ENCODE measurements around the gene RNH1. TPM values are rescaled to one million over a fixed set of nuclear protein-coding genes. Genes with fewer than 3 reads are reported as not detected.
"Not testable (repeated sequence)": the region's sequence is repeated elsewhere in the genome, so short reads cannot be mapped to it uniquely, and the experiment has no call there.

Gene RNH1
- polyA plus RNA-seq, 3 donors = 99.2 to 115 (median 110) TPM

- no peak for DNase-seq
Measured at GRCh38 chr11:528815-529727, 22.0 kb upstream of the RNH1 start.

DNA sequence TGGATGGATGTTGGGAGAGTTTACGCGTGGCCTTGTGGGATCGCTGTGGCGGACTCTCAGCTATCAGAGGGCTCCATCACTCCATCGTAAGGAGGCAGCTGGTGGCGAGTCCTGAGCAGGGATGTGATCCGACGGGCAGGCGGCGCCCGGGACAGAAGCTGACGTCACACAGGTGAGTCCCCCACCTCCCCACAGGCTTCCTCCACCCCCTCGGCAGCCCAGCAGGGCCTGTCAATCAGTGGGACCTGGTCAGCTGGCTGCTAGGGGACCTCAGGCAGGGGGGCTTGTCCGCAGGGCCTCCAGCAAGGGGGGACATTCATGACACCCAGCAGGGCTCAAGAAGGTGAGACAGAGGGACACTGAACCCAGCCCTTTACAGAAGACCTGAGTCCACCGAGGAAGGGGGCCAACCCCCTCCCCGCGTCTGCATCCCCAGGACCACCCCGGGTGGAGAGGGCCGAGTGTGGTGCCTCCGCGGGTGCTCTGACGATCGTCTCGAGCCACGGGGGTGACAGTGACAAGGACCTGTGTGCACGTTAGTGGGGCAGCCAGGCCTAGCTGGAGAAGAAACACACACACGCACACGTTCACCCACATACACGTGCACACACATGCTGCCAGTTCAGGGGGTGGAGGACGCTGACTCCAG lies 21.2 kb upstream of the RNH1 start:
- DNase-seq = no peak

DNA sequence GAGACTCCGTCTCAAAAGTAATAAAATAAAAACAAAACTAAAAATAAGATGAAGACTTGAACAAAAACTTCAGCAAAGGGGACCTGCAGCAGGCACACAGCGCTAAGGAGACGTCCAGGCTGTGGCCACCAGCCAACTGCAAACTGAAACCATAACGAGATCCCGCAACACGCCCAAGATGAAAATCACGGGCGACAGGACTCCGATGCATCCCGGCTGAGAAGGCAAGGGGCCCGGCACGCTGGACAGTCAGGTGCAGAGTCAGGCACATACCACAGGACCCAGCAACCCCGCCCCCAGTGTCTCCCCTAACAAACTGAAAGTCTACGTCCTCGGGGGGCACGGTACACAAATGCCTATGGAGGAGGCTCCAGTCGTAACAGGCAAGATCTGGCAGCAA lies 19.1 kb upstream of the RNH1 start:
- no peak for DNase-seq

DNA sequence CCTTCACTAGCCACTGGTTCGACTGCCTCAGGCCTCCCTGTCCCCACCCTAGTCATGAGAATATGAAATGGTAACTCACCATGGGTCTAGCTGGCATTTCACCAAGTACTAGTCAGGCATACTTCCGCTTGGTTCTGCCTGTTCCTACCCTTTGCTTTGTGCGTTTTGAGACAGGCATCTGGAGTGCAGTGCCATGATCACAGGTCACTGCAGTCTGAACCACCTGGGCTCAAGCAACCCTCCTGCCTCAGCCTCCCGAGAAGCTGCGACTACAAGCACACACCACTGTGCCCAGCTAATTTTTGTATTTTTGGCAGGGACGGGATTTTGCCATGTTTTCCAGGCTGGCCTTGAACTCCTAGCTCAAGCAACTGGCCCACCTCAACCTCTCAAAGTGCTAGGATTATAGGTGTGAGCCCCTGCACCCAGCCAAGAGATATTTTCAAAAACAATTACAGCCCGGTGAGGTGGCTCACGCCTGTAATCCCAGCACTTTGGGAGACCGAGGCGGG lies 14.2 kb upstream of the RNH1 start:
- DNase-seq = no peak

- DNase-seq = no peak
Measured at GRCh38 chr11:520428-521176, 13.6 kb upstream of the RNH1 start.

DNA sequence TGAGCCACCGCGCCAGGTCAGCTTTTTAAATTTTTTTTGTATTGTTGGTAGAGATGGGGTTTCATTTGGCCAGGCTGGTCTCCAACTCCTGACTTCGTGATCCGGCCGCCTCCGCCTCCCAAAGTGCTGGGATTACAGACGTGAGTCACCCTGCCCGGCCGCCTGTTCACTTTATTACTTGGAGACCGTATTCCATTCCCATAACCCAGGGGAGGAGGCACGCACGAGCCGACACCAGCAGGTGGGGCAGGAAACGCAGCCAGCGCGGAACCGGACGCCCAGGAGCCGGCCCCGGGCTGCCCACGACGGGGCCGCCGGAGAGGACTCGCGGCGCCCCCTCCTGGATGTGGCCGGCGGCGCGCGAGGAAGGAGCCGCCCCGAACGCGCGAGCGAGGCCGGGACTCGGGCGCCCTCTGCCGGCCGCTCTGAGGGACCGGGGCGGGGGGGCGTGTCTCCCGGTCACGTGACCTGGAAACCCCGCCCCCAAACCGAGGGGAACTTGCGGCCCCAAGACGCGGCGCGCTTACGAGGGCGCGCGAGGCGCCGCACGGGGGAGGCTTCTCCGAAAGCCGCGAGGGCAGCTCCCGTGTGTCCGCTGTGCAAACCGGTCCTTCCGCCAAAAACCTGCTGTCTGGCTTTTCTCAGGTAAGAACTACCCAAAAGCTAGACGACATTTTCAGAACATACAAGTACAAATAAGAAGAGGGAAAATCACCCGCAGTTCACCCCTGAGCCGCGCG lies 11.6 kb upstream of the RNH1 start:
- peak; percentile 73 for DNase-seq

- DNase-seq = not testable (repeated sequence)
Measured at GRCh38 chr11:516918-517685, 10.1 kb upstream of the RNH1 start.

GRCh38 chr11:516400-516799 lies 9.4 kb upstream of the RNH1 start:
- DNase-seq = no peak

DNA sequence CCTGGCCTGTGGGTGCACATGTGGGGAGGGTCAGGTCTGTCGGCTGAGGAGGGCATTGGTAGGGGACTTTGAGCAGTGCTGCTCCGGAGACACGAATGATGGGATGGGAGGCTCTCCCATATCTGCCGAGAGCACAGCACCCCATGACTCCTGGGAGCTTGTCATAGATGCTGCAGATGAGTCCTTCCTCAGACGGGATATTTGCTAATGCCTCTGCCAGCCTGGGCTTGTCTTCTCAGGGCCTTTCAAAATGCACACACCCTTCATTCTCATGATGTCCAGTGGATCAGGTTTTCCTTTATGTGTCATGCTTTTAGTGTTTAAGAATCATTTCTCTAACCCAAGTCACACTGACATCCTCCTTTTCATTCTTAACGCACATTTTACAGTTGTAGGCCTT lies 8.1 kb upstream of the RNH1 start:
- DNase-seq = no peak

DNA sequence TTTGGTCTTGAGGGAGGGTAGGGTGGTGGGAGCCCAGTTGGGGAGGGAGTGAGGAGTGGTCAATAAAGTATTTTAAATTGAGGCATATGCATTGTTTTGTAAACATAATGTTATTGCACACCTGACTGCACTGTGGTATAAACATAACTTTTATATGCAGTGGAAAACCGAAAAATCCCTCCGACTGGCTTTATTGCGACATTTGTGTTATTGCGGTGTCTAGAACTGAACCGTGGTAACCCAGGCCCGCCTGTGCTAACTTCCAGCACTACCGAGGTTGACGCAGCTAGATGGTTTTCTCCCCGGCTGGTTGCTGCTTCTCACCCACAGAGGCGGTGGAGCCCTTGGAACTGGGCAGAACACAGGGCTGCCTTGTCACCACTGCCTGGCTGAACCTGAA lies 7.6 kb upstream of the RNH1 start:
- DNase-seq = no peak

DNA sequence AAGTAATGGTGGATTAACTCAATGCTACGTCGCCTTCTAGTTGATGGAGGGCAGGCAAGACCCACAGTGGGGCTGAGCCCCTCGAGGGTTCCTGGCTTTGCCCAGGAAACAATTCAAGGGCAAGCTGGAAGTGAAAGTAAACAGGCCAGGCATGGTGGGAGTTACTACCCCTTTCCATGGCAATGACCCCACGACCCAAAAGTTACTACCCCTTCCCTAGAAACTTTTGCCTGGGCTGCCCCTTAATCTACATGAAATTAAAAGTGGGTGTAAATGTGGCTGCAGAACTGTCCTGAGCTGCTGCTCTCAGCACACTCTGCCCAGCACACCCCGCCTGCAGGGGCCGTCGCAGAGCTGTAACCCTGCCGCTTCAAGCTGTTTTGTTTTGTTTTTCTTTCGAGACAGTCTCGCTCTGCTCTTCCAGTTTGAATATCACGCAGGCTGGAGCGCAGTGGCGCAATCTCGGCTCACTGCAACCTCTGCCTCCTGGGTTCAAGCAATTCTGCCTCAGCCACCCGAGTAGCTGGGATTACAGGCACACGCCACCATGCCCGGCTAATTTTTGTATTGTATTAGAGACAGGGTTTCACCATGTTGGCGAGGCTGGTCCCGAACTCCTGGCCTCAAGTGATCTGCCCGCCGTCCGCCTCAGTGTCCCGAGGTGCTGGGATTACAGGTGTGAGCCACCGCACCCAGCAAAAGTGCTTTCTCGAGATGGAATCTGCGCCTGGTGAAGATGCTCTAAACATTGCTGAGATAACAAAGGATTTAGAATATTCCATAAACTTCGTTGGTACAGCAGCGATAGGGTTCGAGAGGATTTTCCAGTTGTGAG lies 5.9 kb upstream of the RNH1 start:
- no peak for DNase-seq

GRCh38 chr11:508956-509355 lies 1.9 kb upstream of the RNH1 start:
- no peak for DNase-seq

DNA sequence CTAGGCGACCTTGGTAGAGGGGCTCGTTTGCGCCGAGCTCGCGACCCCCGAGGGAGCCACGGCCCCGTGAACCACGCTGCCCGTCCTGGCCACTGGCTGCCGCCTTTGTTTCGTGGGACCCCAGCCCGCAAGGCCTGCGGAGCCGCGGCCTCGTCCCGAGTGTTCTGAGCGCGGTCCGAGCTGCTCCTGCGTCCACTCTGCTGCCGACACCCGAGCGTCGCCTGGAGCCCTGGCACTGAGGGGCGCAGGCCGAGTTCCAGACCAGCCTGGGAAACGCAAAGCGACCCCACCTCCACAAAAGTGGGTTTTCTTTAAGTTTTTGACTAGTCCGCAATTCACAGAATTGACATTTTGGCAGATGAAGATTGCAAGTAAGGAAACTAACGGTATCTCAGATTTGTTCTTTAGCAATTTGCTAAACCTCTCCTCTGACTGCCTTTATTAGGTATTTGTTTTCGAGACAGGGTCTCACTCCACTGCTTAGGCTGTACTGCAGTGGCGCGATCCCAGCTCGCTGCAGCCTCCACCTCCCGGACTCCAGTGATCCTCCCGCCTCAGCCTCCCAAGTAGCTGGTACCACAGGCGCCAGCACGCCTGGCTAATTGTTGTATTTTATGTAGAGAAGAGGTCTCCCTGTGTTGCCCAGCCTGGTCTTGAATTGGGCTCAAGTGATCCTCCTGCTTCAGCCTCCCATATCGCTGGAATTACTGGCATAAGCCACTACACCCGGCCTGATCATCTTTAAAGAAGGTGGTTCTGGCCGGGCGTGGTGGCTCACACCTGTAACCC lies 879 bp upstream of the RNH1 start:
- DNase-seq = no peak

GRCh38 chr11:506238-506994 lies 626 bp downstream of the RNH1 start:
- DNase-seq = peak; percentile 97

DNA sequence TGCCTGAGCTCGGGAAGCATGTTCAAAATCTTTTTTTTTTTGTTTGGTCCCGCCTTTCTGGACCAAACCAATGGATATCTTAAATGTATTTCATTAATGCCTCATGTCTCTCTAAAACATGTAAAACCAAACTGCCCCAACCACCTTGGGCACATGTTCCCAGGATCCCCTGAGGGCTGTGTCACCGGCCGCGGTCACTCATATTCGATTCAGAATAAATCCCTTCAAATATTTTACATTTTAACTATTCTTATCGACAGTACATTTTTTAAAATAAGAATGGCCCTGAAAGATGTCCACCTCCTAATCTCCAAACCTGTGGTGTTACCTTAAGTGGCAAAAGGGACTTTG lies 2.1 kb downstream of the RNH1 start:
- no peak for DNase-seq

GRCh38 chr11:504053-504993 lies 2.7 kb downstream of the RNH1 start:
- DNase-seq = peak; percentile 53

Measured in renal pelvis (tissue), 4 donors.